ENCODE data around the gene ULK3. TPM values are rescaled to one million over a fixed set of nuclear protein-coding genes. Genes with fewer than 3 reads are reported as not detected.

ULK3 gene
- total and polyA plus RNA-seq, 2 experiments from 2014 or later: 40.4 to 45.7 TPM

DNA sequence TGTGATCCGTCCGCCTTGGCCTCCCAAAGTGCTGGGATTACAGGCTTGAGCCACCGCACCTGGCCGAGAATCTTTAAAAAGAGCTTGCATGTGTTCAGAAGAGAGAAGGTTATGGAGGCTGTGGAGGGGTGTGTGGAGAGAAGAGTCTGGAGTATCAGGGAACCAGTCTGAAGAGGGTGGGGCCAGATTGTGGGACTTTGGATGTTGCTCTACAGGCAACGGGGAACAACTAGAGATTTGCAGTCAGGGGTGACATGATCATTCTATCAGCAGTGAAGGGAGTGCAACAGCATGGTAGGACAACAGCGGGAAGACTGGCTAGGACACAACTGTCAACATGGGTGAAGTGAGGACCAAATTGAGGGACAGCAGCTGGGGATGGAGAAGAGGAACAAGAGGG lies 21.3 kb upstream of the ULK3 start:
- WGBS (ENCODE audit: low lambda C conversion rate, missing lambda C conversion rate): 89% methylated on average over 6 of the region's 6 CpGs
- Histone ChIP-seq H3K9me2 (replicated peaks; ENCODE audit: insufficient read depth) (no peaks in the 10 kb centered on the region), H3K9me3 (ENCODE audit: low read depth) (no peaks in the 10 kb centered on the region), H3K4me3 (no peak overlapping the region), H3K4me1 (ENCODE audit: insufficient read depth) (peaks cover 40% of the 10 kb centered on the region), H3K27me3 (no peaks in the 10 kb centered on the region), H3K36me3 (replicated peaks; ENCODE audit: insufficient read depth, low read depth) (no peaks in the 10 kb centered on the region), H4K20me1 (ENCODE audit: insufficient read depth, poor library complexity, severe bottlenecking) (peaks cover 66% of the 10 kb centered on the region), H2AFZ (no peak overlapping the region), H3K79me2 (peaks cover 95% of the 10 kb centered on the region), H3K4me2 (no peak overlapping the region), H3K27ac (no peak overlapping the region)
- TF ChIP-seq, protein P1, sequence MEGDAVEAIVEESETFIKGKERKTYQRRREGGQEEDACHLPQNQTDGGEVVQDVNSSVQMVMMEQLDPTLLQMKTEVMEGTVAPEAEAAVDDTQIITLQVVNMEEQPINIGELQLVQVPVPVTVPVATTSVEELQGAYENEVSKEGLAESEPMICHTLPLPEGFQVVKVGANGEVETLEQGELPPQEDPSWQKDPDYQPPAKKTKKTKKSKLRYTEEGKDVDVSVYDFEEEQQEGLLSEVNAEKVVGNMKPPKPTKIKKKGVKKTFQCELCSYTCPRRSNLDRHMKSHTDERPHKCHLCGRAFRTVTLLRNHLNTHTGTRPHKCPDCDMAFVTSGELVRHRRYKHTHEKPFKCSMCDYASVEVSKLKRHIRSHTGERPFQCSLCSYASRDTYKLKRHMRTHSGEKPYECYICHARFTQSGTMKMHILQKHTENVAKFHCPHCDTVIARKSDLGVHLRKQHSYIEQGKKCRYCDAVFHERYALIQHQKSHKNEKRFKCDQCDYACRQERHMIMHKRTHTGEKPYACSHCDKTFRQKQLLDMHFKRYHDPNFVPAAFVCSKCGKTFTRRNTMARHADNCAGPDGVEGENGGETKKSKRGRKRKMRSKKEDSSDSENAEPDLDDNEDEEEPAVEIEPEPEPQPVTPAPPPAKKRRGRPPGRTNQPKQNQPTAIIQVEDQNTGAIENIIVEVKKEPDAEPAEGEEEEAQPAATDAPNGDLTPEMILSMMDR (IDR thresholded peaks at IDR 0.05; ENCODE audit: poor library complexity): no peak
- DNase-seq (ENCODE audit: low spot score): no peak

DNA sequence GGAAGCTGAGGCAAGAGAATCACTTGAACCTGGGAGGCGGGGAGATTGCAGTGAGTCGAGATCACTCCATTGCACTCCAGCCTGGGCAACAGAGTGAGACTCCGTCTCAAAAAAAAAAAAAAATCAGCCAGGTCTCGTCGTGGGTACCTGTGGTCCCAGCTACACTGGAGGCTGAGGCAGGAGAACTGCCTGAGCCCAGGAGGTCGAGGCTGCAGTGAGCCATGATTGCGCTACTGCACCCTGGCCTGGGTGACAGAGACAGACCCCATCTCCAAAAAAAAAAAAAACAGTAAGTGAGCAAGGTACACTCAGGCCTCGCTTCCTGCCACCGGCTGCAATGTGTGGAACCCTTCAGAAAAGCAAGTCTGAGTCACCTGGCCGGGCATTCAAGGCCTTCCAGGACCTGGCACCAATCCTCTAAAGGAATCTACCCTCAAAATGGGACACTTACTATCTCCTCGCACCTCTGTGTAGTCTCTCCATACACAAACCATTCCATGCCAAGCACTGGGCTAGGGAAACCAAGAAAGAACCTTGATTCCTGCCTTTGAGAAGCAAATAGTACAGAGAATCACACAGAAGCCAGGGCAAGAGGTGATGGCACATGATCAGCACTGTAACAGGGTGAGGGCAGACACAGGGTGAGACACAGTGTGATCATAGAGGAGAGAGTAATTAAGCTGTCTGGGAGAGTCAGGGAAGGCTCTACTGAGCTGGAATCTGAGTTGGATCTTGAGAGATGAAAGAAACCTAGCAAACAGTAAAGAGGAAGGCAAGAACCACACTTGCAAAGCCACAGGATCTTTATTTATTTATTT lies 20.5 kb upstream of the ULK3 start:
- no peak overlapping the region for H3K4me2 ChIP-seq
- peaks cover 94% of the 10 kb centered on the region for H3K79me2 ChIP-seq
- H3K4me3 ChIP-seq: no peak overlapping the region
- H3K27me3 ChIP-seq: no peaks in the 10 kb centered on the region
- H3K9me3 ChIP-seq (ENCODE audit: low read depth): no peaks in the 10 kb centered on the region
- H3K9me2 ChIP-seq (replicated peaks; ENCODE audit: insufficient read depth): no peaks in the 10 kb centered on the region
- H3K4me1 ChIP-seq (ENCODE audit: insufficient read depth): peaks cover 33% of the 10 kb centered on the region
- H3K36me3 ChIP-seq (replicated peaks; ENCODE audit: insufficient read depth, low read depth): no peaks in the 10 kb centered on the region
- TF ChIP-seq EZH2 (IDR thresholded peaks at IDR 0.05; ENCODE audit: borderline replicate concordance): no peak
- TF ChIP-seq EZH2phosphoT487 (IDR thresholded peaks at IDR 0.05; ENCODE audit: low read depth, severe bottlenecking, unreplicated experiment): no peak
- TF ChIP-seq, protein P1 (IDR thresholded peaks at IDR 0.05; ENCODE audit: poor library complexity): no peak
- peaks cover 65% of the 10 kb centered on the region for H4K20me1 ChIP-seq (ENCODE audit: insufficient read depth, poor library complexity, severe bottlenecking)
- 81% methylated on average over 8 of the region's 11 CpGs for WGBS (ENCODE audit: low lambda C conversion rate, missing lambda C conversion rate)
- H2AFZ ChIP-seq: no peak overlapping the region
- no peak for DNase-seq (ENCODE audit: low spot score)
- H3K27ac ChIP-seq: no peak overlapping the region

DNA sequence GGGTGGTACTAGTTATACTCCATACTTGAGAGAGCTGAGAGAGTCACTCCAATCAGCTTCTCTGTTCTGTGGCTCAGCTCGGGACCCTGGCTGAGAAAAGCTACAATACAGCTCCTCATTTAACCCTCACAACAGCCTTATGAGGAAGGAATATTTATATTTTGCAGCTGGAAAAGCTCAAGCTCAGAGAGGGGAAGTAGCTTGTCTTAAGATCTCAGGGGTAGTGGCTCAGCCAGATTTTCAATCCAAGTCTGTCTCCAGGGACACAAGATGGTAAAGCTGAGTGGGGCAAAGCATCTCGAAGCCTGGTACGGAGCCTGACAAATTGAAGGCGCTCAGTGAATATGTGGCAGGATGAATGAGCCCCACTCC lies 15.4 kb upstream of the ULK3 start:
- H3K27ac ChIP-seq: no peak overlapping the region
- no peaks in the 10 kb centered on the region for H3K27me3 ChIP-seq
- DNase-seq (ENCODE audit: low spot score): no peak
- no peaks in the 10 kb centered on the region for H3K9me3 ChIP-seq (ENCODE audit: low read depth)
- no peak overlapping the region for H3K4me3 ChIP-seq
- no peak for TF ChIP-seq EZH2 (IDR thresholded peaks at IDR 0.05; ENCODE audit: borderline replicate concordance)
- TF ChIP-seq, protein P1 (IDR thresholded peaks at IDR 0.05; ENCODE audit: poor library complexity): no peak
- TF ChIP-seq EZH2phosphoT487 (IDR thresholded peaks at IDR 0.05; ENCODE audit: low read depth, severe bottlenecking, unreplicated experiment): no peak
- H3K4me2 ChIP-seq: no peak overlapping the region
- H3K36me3 ChIP-seq (replicated peaks; ENCODE audit: insufficient read depth, low read depth): no peaks in the 10 kb centered on the region
- no peak overlapping the region for H2AFZ ChIP-seq
- H3K79me2 ChIP-seq: peaks cover 83% of the 10 kb centered on the region
- peaks cover 11% of the 10 kb centered on the region for H3K4me1 ChIP-seq (ENCODE audit: insufficient read depth)
- 90% methylated on average over 4 of the region's 4 CpGs for WGBS (ENCODE audit: low lambda C conversion rate, missing lambda C conversion rate)
- no peaks in the 10 kb centered on the region for H3K9me2 ChIP-seq (replicated peaks; ENCODE audit: insufficient read depth)
- peaks cover 49% of the 10 kb centered on the region for H4K20me1 ChIP-seq (ENCODE audit: insufficient read depth, poor library complexity, severe bottlenecking)

Data from hepatocyte (in vitro differentiated cells).